A673 (cell line): Measurements from ENCODE around the gene CIITA.

Experiments used
- EZH2 ChIP-seq: fragments of 200-600 bp; sonication (generic); IDR thresholded peaks from 2 replicates; pipeline ENCODE4 v1.6.1; 2017; ENCODE audit warnings: borderline replicate concordance, low read depth, mild to moderate bottlenecking, mixed read lengths, antibody characterized with exemption, low read length; ENCODE audit not compliant: poor library complexity, severe bottlenecking
- TF ChIP-seq, protein P1 (sequence below): fragments of 300-800, 200-600 bp; sonication (generic); conservative IDR thresholded peaks from 2 replicates; pipeline ENCODE4 v1.5.1; 2017; ENCODE audit warnings: low read depth, mild to moderate bottlenecking, antibody characterized with exemption, low read length, moderate library complexity, mixed read lengths

DNA sequence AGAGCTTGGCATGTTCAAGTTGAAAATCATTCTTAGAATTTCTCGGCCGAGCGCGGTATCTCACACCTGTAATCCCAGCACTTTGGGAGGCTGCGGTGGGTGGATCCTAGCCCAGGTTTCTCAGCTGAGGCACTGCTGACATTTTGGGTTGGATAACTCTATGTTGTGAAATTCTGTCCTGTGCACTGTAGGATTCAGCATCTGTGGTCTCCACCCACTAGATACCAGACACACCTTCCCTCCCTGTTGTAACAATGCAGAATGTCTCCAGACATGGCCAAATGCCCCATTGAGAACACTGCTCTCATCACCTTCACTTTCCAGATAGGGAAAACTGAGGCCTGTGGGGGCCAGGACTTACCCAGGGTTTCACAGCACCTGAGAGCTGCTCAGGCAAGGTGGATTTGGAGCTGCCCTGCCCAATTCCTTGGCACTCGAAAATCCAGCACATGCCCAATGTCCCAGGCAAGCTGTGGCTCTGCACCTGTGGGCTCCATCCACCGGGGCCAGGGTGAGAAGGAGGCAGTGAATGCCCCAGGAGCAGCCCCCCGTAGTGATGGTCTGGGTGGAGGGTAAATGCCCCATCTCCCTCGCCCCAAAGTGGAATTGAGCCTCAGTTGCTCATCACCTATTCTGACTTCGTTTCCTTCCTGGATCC lies 38.3 kb upstream of the CIITA start:
- TF ChIP-seq, protein P1, sequence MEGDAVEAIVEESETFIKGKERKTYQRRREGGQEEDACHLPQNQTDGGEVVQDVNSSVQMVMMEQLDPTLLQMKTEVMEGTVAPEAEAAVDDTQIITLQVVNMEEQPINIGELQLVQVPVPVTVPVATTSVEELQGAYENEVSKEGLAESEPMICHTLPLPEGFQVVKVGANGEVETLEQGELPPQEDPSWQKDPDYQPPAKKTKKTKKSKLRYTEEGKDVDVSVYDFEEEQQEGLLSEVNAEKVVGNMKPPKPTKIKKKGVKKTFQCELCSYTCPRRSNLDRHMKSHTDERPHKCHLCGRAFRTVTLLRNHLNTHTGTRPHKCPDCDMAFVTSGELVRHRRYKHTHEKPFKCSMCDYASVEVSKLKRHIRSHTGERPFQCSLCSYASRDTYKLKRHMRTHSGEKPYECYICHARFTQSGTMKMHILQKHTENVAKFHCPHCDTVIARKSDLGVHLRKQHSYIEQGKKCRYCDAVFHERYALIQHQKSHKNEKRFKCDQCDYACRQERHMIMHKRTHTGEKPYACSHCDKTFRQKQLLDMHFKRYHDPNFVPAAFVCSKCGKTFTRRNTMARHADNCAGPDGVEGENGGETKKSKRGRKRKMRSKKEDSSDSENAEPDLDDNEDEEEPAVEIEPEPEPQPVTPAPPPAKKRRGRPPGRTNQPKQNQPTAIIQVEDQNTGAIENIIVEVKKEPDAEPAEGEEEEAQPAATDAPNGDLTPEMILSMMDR: no peak
- no peak for TF ChIP-seq EZH2
